Lower leg skin (tissue), 3 donors: Measurements from ENCODE around the gene PPP6R3.

ENCODE experiments used
- CTCF ChIP-seq, 3 donors: fragments of 450-650 bp; IDR thresholded peaks; one replicate each; pipeline ENCODE4 v1.5.1; 2016; ENCODE audit warnings: antibody characterized with exemption in 3 of 3, mild to moderate bottlenecking in 3 of 3, moderate library complexity in 2 of 3
- POLR2A ChIP-seq, 2 donors: fragments of 450-650 bp; IDR thresholded peaks; one replicate each; pipeline ENCODE4 v1.6.1; 2016 to 2017; ENCODE audit warnings: antibody characterized with exemption in 2 of 2, mild to moderate bottlenecking in 1 of 2, moderate library complexity in 1 of 2

GRCh38 chr11:68498903-68499883 lies 38.6 kb downstream of the PPP6R3 start:
- TF ChIP-seq CTCF (IDR thresholded peaks at IDR 0.05) (no peak), POLR2A (IDR thresholded peaks at IDR 0.05) (no peak)
